Neutrophil (primary cell): ENCODE measurements around the gene SH3RF1.

Experiments used
- H3K27ac ChIP-seq: fragments of 200-600 bp; sonication (generic); 2 replicates; pipeline ENCODE4 v1.5.1; 2016; ENCODE audit warnings: mild to moderate bottlenecking, moderate library complexity
- H3K27me3 ChIP-seq: fragments of 200-600 bp; sonication (generic); 2 replicates; pipeline ENCODE4 v1.6.0; 2016; ENCODE audit warnings: mild to moderate bottlenecking
- H3K36me3 ChIP-seq: fragments of 200-600 bp; sonication (generic); 2 replicates; pipeline ENCODE4 v1.5.1; 2017
- H3K4me1 ChIP-seq, 2 experiments: fragments of 200-600 bp in 1 of 2; sonication (generic) in 1 of 2; 1 replicate in 1 of 2; 2 replicates in 1 of 2; pipeline versions ENCODE4 v1.5.1 to v1.6.1; 2013 to 2016; ENCODE audit warnings: low read depth in 1 of 2, low read length in 1 of 2, mild to moderate bottlenecking in 1 of 2, moderate library complexity in 1 of 2; ENCODE audit not compliant: control insufficient read depth in 1 of 2, insufficient read depth in 1 of 2
- H3K4me3 ChIP-seq, 2 experiments: fragments of 200-600 bp in 1 of 2; sonication (generic) in 1 of 2; 1 replicate in 1 of 2; 2 replicates in 1 of 2; pipeline ENCODE4 v1.5.1; 2013 to 2016; ENCODE audit warnings: low read depth in 1 of 2, low read length in 1 of 2, mild to moderate bottlenecking in 1 of 2, moderate library complexity in 1 of 2
- H3K9me3 ChIP-seq: fragments of 200-600 bp; sonication (generic); 2 replicates; pipeline ENCODE4 v1.5.1; 2016
- TF ChIP-seq, protein P1 (sequence below): fragments of 200-600 bp; sonication (generic); IDR thresholded peaks from 2 replicates; pipeline ENCODE4 v1.5.1; 2016; ENCODE audit warnings: antibody characterized with exemption

Gene SH3RF1

DNA sequence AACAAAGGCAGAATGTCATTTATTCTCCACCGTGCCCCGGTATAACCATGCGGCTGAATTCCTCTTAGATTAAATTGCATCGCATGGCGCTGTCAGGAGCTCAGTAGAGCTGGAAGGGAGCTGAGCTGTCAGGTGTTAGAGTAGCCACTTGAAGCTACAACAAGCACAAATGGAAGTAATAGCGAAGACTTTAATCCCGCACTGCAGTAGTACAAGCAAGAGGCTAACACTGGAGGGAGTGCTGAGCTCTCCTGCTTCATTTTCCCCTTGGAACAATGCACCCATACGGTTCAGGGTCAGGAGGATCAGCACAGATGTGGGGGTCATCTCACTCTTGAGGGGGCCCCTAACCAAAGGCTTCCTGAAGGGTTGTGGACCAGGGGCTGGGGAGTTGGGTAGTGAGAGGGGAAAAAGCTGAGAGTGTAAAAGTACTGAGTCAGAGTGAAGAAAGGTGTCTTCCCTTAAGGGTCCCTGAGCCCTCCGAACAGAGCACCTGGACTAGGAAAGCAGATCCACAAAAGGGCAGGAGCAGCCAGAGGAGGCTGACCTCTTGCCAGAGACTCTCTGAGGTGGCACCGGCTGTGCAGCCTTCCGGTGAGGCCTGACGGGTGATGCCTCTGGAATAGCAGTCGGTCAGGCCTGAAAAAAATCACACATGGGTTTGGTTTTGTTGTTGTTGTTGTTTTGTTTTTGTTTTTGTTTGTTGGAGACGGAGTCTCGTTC lies 224.7 kb downstream of the SH3RF1 start:
- no peak overlapping the region for H3K27ac ChIP-seq
- H3K4me1 ChIP-seq, result no peaks in the 10 kb centered on the region
- TF ChIP-seq, protein P1, sequence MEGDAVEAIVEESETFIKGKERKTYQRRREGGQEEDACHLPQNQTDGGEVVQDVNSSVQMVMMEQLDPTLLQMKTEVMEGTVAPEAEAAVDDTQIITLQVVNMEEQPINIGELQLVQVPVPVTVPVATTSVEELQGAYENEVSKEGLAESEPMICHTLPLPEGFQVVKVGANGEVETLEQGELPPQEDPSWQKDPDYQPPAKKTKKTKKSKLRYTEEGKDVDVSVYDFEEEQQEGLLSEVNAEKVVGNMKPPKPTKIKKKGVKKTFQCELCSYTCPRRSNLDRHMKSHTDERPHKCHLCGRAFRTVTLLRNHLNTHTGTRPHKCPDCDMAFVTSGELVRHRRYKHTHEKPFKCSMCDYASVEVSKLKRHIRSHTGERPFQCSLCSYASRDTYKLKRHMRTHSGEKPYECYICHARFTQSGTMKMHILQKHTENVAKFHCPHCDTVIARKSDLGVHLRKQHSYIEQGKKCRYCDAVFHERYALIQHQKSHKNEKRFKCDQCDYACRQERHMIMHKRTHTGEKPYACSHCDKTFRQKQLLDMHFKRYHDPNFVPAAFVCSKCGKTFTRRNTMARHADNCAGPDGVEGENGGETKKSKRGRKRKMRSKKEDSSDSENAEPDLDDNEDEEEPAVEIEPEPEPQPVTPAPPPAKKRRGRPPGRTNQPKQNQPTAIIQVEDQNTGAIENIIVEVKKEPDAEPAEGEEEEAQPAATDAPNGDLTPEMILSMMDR, result no peak
- no peaks in the 10 kb centered on the region for H3K9me3 ChIP-seq
- no peaks in the 10 kb centered on the region for H3K27me3 ChIP-seq
- H3K4me3 ChIP-seq, result no peak overlapping the region
- no peaks in the 10 kb centered on the region for H3K36me3 ChIP-seq

DNA sequence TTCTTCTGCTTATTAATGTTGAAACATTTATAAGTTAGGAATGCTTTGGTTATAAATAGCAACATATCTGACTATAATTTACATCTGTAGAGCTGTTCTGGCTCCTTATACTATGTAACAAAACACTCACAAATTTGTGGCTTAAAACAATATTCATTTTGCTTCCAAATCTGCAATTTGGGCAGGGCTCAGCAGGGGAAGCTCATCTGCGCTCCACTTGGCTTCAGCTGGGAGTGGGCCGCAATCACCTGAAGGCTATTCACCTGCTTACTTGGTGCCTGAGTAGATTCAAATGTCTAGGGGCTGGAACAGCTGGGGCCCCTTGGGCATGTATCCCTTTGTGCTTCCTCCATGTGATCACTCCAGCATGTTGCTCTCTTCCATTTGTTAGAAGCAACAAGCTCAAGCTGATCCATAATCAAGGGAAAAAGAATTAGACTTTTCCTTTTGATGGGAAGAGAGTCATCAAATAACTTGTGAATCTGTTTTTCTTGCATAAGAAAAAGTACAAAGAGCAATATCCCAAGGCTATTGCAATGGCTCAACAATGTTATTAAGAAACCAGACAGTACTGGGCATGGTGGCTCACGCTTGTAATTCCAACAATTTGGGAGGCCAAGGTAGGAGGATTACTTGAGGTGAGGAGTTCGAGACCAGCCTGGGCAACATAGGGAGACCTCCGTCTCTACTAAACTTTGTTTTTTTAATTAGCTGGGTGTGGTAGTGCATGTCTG lies 225.9 kb downstream of the SH3RF1 start:
- H3K4me3 ChIP-seq, result no peak overlapping the region
- no peaks in the 10 kb centered on the region for H3K4me1 ChIP-seq
- no peaks in the 10 kb centered on the region for H3K36me3 ChIP-seq
- H3K27ac ChIP-seq, result no peak overlapping the region
- no peaks in the 10 kb centered on the region for H3K9me3 ChIP-seq
- TF ChIP-seq, protein P1, result no peak
- H3K27me3 ChIP-seq, result no peaks in the 10 kb centered on the region
